Spleen (tissue), 7 donors: ENCODE results near the gene TIGD3.

Source experiments
- CTCF ChIP-seq, 11 experiments: fragments of 200-600 bp in 7 of 11; fragments of 450-650 bp in 4 of 11; sonication (generic) in 4 of 11; IDR thresholded peaks in 8 of 11; conservative IDR thresholded peaks in 3 of 11; 1 replicate in 7 of 11; 2 replicates in 4 of 11; pipeline versions ENCODE4 v1.4.0 to v1.8.0; 2016 to 2021; ENCODE audit warnings: antibody characterized with exemption in 11 of 11, inconsistent platforms in 4 of 11, mild to moderate bottlenecking in 1 of 11
- POLR2A ChIP-seq, 3 donors: fragments of 450-650 bp; IDR thresholded peaks; one replicate each; pipeline ENCODE4 v1.5.1; 2017; ENCODE audit warnings: antibody characterized with exemption in 3 of 3, mild to moderate bottlenecking in 1 of 3
- POLR2AphosphoS5 ChIP-seq, 3 donors: sonication (generic); formaldehyde crosslinking; IDR thresholded peaks; one replicate each; pipeline ENCODE4 v1.5.1; 2017; ENCODE audit warnings: antibody characterized with exemption in 3 of 3
- donor health status: DM: no; HTN: no; CAD: no; lungs with moderate emphysema.
- donor health status: DM: no; HTN: no; CAD: no.
- donor health status: DM: no; HTN: no; CAD: no.

DNA sequence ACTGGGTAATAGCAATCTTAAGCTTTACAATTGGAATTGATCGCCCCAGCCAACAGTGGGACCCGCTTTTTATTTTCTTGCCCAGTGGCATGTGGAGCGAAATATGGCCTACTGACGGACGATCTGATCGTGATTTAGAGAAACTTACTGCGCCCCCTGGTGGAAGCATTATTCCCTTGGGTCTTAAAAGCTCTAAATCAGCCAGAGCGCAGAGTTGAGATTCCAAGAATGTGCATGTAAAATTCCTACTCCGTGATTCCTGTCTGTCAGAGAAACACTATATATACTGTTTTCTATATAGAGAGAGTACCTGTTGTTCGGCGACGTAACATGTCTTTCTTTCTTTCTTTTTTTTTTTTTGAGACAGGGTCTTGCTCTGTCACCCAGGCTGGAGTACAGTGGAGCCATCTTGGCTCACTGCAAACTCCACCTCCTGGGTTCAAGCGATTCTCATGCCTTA, 24.6 kb upstream of the TIGD3 start:
- TF ChIP-seq CTCF (IDR thresholded peaks at IDR 0.05 in 8 of 11, conservative IDR thresholded peaks at IDR 0.05 in 3 of 11): peak; percentile 64 to 90 (median 84)
- peak in 1 of 3 donors; percentile 27 for TF ChIP-seq POLR2AphosphoS5 (IDR thresholded peaks at IDR 0.05)
- no peak for TF ChIP-seq POLR2A (IDR thresholded peaks at IDR 0.05)
